Endothelial cell of umbilical vein (primary cell): ENCODE data around the gene PIK3AP1. TPM values are rescaled to one million over a fixed set of nuclear protein-coding genes. Genes with fewer than 3 reads are reported as not detected.

Source experiments
- BruUV-seq: library from RNA; stranded (reverse); fragments of 400-500 nt; replicated peaks from 2 replicates; lab custom pipeline; 2021; lab: Mats Ljungman, UMichigan
- CTCF ChIA-PET: fragments of 300-600, 350-600 bp; sonication (Branson Sonifier 250); formaldehyde crosslinking; loops from one replicate; lab custom pipeline; 2021; ENCODE audit warnings: antibody characterized with exemption, inconsistent platforms; lab: Charles Lee
- POLR2A ChIA-PET: fragments of 300-600, 350-600 bp; sonication (Branson Sonifier 250); formaldehyde crosslinking; loops from one replicate; lab custom pipeline; 2021; ENCODE audit warnings: antibody characterized with exemption, inconsistent platforms; lab: Charles Lee
- DNase-seq: peaks from one replicate; pipeline ENCODE4 v3.0.0-alpha.2; 2011; ENCODE audit warnings: low read depth, low spot score
- FAIRE-seq: peaks from 2 replicates; lab custom pipeline; 2011; peaks lifted over from hg19 to GRCh38; lab: Jason Lieb, UNC
- H2AFZ ChIP-seq: 2 replicates; pipeline ENCODE4 v1.6.0; 2012; ENCODE audit warnings: low read depth, low read length, control low read depth, inconsistent platforms
- H3K27ac ChIP-seq: 2 replicates; pipeline ENCODE4 v1.5.1; 2011; ENCODE audit warnings: low read depth, mild to moderate bottlenecking, control low read depth, low read length, moderate library complexity; ENCODE audit not compliant: insufficient read depth
- H3K27me3 ChIP-seq, 2 experiments: 2 replicates each; pipeline versions ENCODE4 v1.6.0 to v1.6.1; 2011; ENCODE audit warnings: low read length in 2 of 2, mixed read lengths in 1 of 2; ENCODE audit not compliant: control insufficient read depth in 2 of 2, insufficient read depth in 2 of 2
- H3K36me3 ChIP-seq, 2 experiments: 2 replicates in 1 of 2; 3 replicates in 1 of 2; pipeline ENCODE4 v1.5.1; 2011; ENCODE audit warnings: low read length in 2 of 2, mild to moderate bottlenecking in 1 of 2, moderate library complexity in 1 of 2; ENCODE audit not compliant: control insufficient read depth in 2 of 2, insufficient read depth in 2 of 2; ENCODE audit errors: extremely low read depth in 1 of 2
- H3K4me1 ChIP-seq: 3 replicates; pipeline ENCODE4 v1.5.1; 2011; ENCODE audit warnings: mild to moderate bottlenecking, low read length; ENCODE audit not compliant: control insufficient read depth, insufficient read depth; ENCODE audit errors: extremely low read depth
- H3K4me2 ChIP-seq: 2 replicates; pipeline ENCODE4 v1.6.1; 2011; ENCODE audit warnings: low read length, control low read depth, mixed read lengths; ENCODE audit not compliant: insufficient read depth
- H3K4me3 ChIP-seq, 3 experiments: fragments of 200-600 bp in 1 of 3; sonication (generic), shearing (Covaris generic) in 1 of 3; replicated peaks in 1 of 3; 2 replicates each; pipeline ENCODE4 v1.5.1; 2011 to 2016; ENCODE audit warnings: control low read depth in 3 of 3, low read length in 3 of 3, mild to moderate bottlenecking in 2 of 3, inconsistent platforms in 1 of 3, low read depth in 1 of 3, moderate library complexity in 1 of 3; ENCODE audit not compliant: insufficient read depth in 1 of 3
- H3K79me2 ChIP-seq: 2 replicates; pipeline ENCODE4 v1.6.0; 2012; ENCODE audit warnings: low read length, inconsistent platforms; ENCODE audit not compliant: control insufficient read depth, insufficient read depth
- H3K9ac ChIP-seq: replicated peaks from 2 replicates; pipeline ENCODE3; 2011; ENCODE audit warnings: low read length, control low read depth; ENCODE audit not compliant: insufficient read depth; ENCODE audit errors: extremely low read depth
- H3K9me1 ChIP-seq: replicated peaks from 3 replicates; pipeline ENCODE4 v1.6.0; 2011; ENCODE audit warnings: mild to moderate bottlenecking, low read length; ENCODE audit not compliant: control insufficient read depth, insufficient read depth; ENCODE audit errors: extremely low read depth
- H3K9me3 ChIP-seq: replicated peaks from 2 replicates; pipeline ENCODE4 v1.5.1; 2012; ENCODE audit warnings: low read length, inconsistent platforms; ENCODE audit not compliant: control insufficient read depth, insufficient read depth
- H4K20me1 ChIP-seq: replicated peaks from 2 replicates; pipeline ENCODE3; 2011; ENCODE audit warnings: mild to moderate bottlenecking, low read length; ENCODE audit not compliant: control insufficient read depth, insufficient read depth; ENCODE audit errors: extremely low read depth
- EZH2 ChIP-seq: IDR thresholded peaks from 2 replicates; pipeline ENCODE4 v1.6.1; 2012; ENCODE audit warnings: borderline replicate concordance, low read depth, mild to moderate bottlenecking, moderate library complexity, low read length, inconsistent platforms; ENCODE audit not compliant: severe bottlenecking
- FOS ChIP-seq: IDR thresholded peaks from 2 replicates; pipeline ENCODE4 v1.6.1; 2011; ENCODE audit warnings: mild to moderate bottlenecking, low read length, moderate library complexity, borderline replicate concordance; ENCODE audit not compliant: insufficient read depth
- GATA2 ChIP-seq: IDR thresholded peaks from 2 replicates; pipeline ENCODE4 v1.7.0; 2011; ENCODE audit warnings: low read depth, mild to moderate bottlenecking, moderate library complexity, mixed read lengths, low read length; ENCODE audit not compliant: insufficient read length, insufficient read depth
- JUN ChIP-seq: IDR thresholded peaks from 2 replicates; pipeline ENCODE4 v1.6.1; 2011; ENCODE audit warnings: borderline replicate concordance, low read depth; ENCODE audit not compliant: insufficient read length, insufficient read depth
- MAX ChIP-seq: IDR thresholded peaks from 2 replicates; pipeline ENCODE4 v1.6.1; 2011; ENCODE audit not compliant: insufficient read depth, insufficient read length
- MYC ChIP-seq: IDR thresholded peaks from one replicate; pipeline ENCODE4 v1.6.1; 2011; ENCODE audit warnings: mild to moderate bottlenecking, low read depth, low read length
- POLR2A ChIP-seq: IDR thresholded peaks from 2 replicates; pipeline ENCODE4 v1.6.1; 2012; ENCODE audit warnings: low read depth, mild to moderate bottlenecking, control low read depth, low read length
- POLR2AphosphoS5 ChIP-seq: IDR thresholded peaks from 2 replicates; pipeline ENCODE4 v1.6.1; 2012; ENCODE audit warnings: low read depth, mild to moderate bottlenecking, control low read depth, low read length, moderate library complexity; ENCODE audit not compliant: insufficient read depth
- dilution Hi-C: fragments of 300-500 bp; cut with MboI; formaldehyde crosslinking; loops from one replicate; pipeline ENCODE4 v1.15.0; 2019; ENCODE audit warnings: low sequenced_read_pairs; ENCODE audit not compliant: extremely low pct_ligation_motif_present
- intact Hi-C: fragments of 100-400 bp; cut with micrococcal nuclease; formaldehyde crosslinking; loops from one replicate; pipeline ENCODE4 v1.10.0; 2022
- polyA plus RNA-seq, 4 experiments: library from polyadenylated mRNA; depleted of rRNA in 3 of 4; stranded (reverse) in 3 of 4; unstranded in 1 of 4; fragments of >200 nt; gene quantifications; 2 replicates each; pipeline versions ENCODE4 v1.2.1 to v1.2.3, GENCODE V29; 2011 to 2012; ENCODE audit warnings: missing spikeins in 1 of 4
- total RNA-seq: library from RNA; stranded (reverse); gene quantifications from 2 replicates; pipeline ENCODE4 v1.2.3, GENCODE V29; 2021
- TF ChIP-seq, protein P1 (sequence below), 2 donors: IDR thresholded peaks; 1 replicate in 1 of 2; 2 replicates in 1 of 2; pipeline ENCODE4 v1.5.1; 2011; ENCODE audit warnings: low read length in 2 of 2, mild to moderate bottlenecking in 2 of 2, moderate library complexity in 2 of 2, control low read depth in 1 of 2, inconsistent platforms in 1 of 2, low read depth in 1 of 2; ENCODE audit not compliant: insufficient read depth in 1 of 2; ENCODE audit errors: extremely low read depth in 1 of 2

Gene PIK3AP1
- total and polyA plus RNA-seq, 2 donors (not counting 3 experiments of a cell fraction or from before 2014, with no cell fraction given): 0.04 TPM; not detected in 1

GRCh38 chr10:96660297-96660696, 60.0 kb downstream of the PIK3AP1 start:
- H3K9ac ChIP-seq: no peak overlapping the region

More at GRCh38 chr10:96660297-96660696, 60.0 kb downstream of the PIK3AP1 start:
- no peak overlapping the region for H3K4me2 ChIP-seq
- peaks cover 0 to 3% of the 10 kb centered on the region in 2 experiments for H3K27me3 ChIP-seq
- H2AFZ ChIP-seq: no peak overlapping the region
- H3K27ac ChIP-seq: no peak overlapping the region
- BruUV-seq: no TSS peak
- CTCF ChIA-PET: no interaction called here
- H3K36me3 ChIP-seq: no peaks in the 10 kb centered on the region
- no peak overlapping the region for H3K4me3 ChIP-seq
- POLR2A ChIA-PET: no interaction called here
- H3K4me1 ChIP-seq: no peaks in the 10 kb centered on the region
- TF ChIP-seq MAX (no peak), POLR2A (no peak), JUN (no peak), EZH2 (no peak), MYC (no peak), GATA2 (no peak), POLR2AphosphoS5 (no peak), FOS (no peak)
- TF ChIP-seq, protein P1, sequence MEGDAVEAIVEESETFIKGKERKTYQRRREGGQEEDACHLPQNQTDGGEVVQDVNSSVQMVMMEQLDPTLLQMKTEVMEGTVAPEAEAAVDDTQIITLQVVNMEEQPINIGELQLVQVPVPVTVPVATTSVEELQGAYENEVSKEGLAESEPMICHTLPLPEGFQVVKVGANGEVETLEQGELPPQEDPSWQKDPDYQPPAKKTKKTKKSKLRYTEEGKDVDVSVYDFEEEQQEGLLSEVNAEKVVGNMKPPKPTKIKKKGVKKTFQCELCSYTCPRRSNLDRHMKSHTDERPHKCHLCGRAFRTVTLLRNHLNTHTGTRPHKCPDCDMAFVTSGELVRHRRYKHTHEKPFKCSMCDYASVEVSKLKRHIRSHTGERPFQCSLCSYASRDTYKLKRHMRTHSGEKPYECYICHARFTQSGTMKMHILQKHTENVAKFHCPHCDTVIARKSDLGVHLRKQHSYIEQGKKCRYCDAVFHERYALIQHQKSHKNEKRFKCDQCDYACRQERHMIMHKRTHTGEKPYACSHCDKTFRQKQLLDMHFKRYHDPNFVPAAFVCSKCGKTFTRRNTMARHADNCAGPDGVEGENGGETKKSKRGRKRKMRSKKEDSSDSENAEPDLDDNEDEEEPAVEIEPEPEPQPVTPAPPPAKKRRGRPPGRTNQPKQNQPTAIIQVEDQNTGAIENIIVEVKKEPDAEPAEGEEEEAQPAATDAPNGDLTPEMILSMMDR (IDR thresholded peaks at IDR 0.05; ENCODE audit: extremely low read depth in 1 of 2, insufficient read depth in 1 of 2, low read depth in 1 of 2, low read length in 2 of 2): no peak
- no peaks in the 10 kb centered on the region for H3K9me1 ChIP-seq
- H3K79me2 ChIP-seq: no peaks in the 10 kb centered on the region
- dilution Hi-C loops: no loop called here
- intact Hi-C loops: no loop called here
- H4K20me1 ChIP-seq: no peaks in the 10 kb centered on the region
- no peak for DNase-seq
- no peaks in the 10 kb centered on the region for H3K9me3 ChIP-seq
- FAIRE-seq: no peak
